H1 (cell line): Measurements from ENCODE around the gene SCYL1. TPM values are rescaled to one million over a fixed set of nuclear protein-coding genes. Genes with fewer than 3 reads are reported as not detected.

Experiments used
- CTCF ChIA-PET: fragments of 300-600 bp; sonication (Branson Sonifier 250); formaldehyde crosslinking; loops from one replicate; lab custom pipeline; 2021; ENCODE audit not compliant: partially characterized antibody; lab: Charles Lee
- POLR2A ChIA-PET: fragments of 300-600 bp; sonication (Branson Sonifier 250); formaldehyde crosslinking; loops from one replicate; lab custom pipeline; 2021; ENCODE audit warnings: inconsistent platforms; ENCODE audit not compliant: partially characterized antibody; lab: Charles Lee
- DNase-seq, 2 experiments: peaks; one replicate each; pipeline versions ENCODE4 v3.0.0 to v3.0.0-alpha.2; 2010 to 2022; ENCODE audit warnings: low spot score in 2 of 2, low read depth in 1 of 2, mixed read lengths in 1 of 2
- FAIRE-seq: peaks from 2 replicates; lab custom pipeline; 2011; peaks lifted over from hg19 to GRCh38; lab: Jason Lieb, UNC
- H2AFZ ChIP-seq: 2 replicates; pipeline ENCODE4 v1.8.1; 2012; ENCODE audit warnings: low read length, inconsistent platforms
- H2AK5ac ChIP-seq: 2 replicates; pipeline ENCODE4 v1.6.1; 2013; ENCODE audit warnings: low read depth, low read length
- H2BK120ac ChIP-seq: replicated peaks from 2 replicates; pipeline ENCODE3; 2013; ENCODE audit warnings: low read depth, low read length, inconsistent platforms
- H2BK12ac ChIP-seq: 2 replicates; pipeline ENCODE4 v1.6.1; 2013; ENCODE audit warnings: low read depth, low read length
- H2BK15ac ChIP-seq: 2 replicates; pipeline ENCODE4 v1.6.1; 2013; ENCODE audit warnings: low read length
- H2BK20ac ChIP-seq: 2 replicates; pipeline ENCODE4 v1.6.1; 2013; ENCODE audit warnings: low read length
- H2BK5ac ChIP-seq: 2 replicates; pipeline ENCODE4 v1.6.1; 2013; ENCODE audit warnings: low read depth, low read length
- H3K14ac ChIP-seq: 2 replicates; pipeline ENCODE4 v1.6.1; 2013; ENCODE audit warnings: inconsistent platforms; ENCODE audit not compliant: insufficient read length
- H3K18ac ChIP-seq: 2 replicates; pipeline ENCODE4 v1.6.1; 2013; ENCODE audit warnings: low read length; ENCODE audit errors: extremely low read depth
- H3K23ac ChIP-seq: 2 replicates; pipeline ENCODE4 v1.6.1; 2013; ENCODE audit warnings: inconsistent platforms; ENCODE audit not compliant: insufficient read length
- H3K23me2 ChIP-seq: 2 replicates; pipeline ENCODE4 v1.6.1; 2013; ENCODE audit warnings: low read depth, low read length
- H3K27ac ChIP-seq: 2 replicates; pipeline ENCODE4 v1.6.1; 2011; ENCODE audit warnings: low read depth, low read length, inconsistent platforms
- H3K27me3 ChIP-seq, 4 experiments: replicated peaks in 1 of 4; 1 replicate in 1 of 4; 2 replicates in 3 of 4; pipeline versions ENCODE4 v1.6.1 to v1.8.1; 2011 to 2013; ENCODE audit warnings: low read length in 3 of 4, mild to moderate bottlenecking in 3 of 4, inconsistent platforms in 2 of 4, mixed read lengths in 2 of 4, moderate library complexity in 1 of 4; ENCODE audit not compliant: control insufficient read depth in 3 of 4, insufficient read depth in 3 of 4; ENCODE audit errors: extremely low read depth in 1 of 4
- H3K36me3 ChIP-seq, 4 experiments: 2 replicates each; pipeline versions ENCODE4 v1.6.1 to v1.8.1; 2011 to 2013; ENCODE audit warnings: mild to moderate bottlenecking in 4 of 4, low read length in 3 of 4, moderate library complexity in 2 of 4, control low read depth in 1 of 4, inconsistent platforms in 1 of 4; ENCODE audit not compliant: insufficient read depth in 4 of 4, control insufficient read depth in 2 of 4
- H3K4ac ChIP-seq: replicated peaks from 2 replicates; pipeline ENCODE3; 2013; ENCODE audit warnings: low read length, low read depth, mixed read lengths, inconsistent platforms; ENCODE audit not compliant: insufficient read length
- H3K4me1 ChIP-seq, 4 experiments: replicated peaks in 1 of 4; 1 replicate in 1 of 4; 2 replicates in 3 of 4; pipeline versions ENCODE4 v1.6.1 to v1.8.1; 2011 to 2013; ENCODE audit warnings: low read length in 3 of 4, inconsistent platforms in 2 of 4, mixed read lengths in 1 of 4; ENCODE audit not compliant: insufficient read depth in 4 of 4, control insufficient read depth in 3 of 4
- H3K4me2 ChIP-seq, 2 experiments: 2 replicates each; pipeline versions ENCODE4 v1.6.1 to v1.8.1; 2011 to 2013; ENCODE audit warnings: low read depth in 2 of 2, low read length in 2 of 2, control low read depth in 1 of 2, inconsistent platforms in 1 of 2, mild to moderate bottlenecking in 1 of 2; ENCODE audit not compliant: insufficient read depth in 1 of 2
- H3K4me3 ChIP-seq, 4 experiments: fragments of 200-600, 300-600 bp in 1 of 4; sonication (generic), shearing (Covaris generic), sonication (Bioruptor Twin) in 1 of 4; 2 replicates each; pipeline versions ENCODE4 v1.5.1 to v1.8.1; 2011 to 2016; ENCODE audit warnings: low read length in 4 of 4, low read depth in 3 of 4, control low read depth in 2 of 4, inconsistent platforms in 2 of 4, mild to moderate bottlenecking in 2 of 4, mixed read lengths in 1 of 4, moderate library complexity in 1 of 4; ENCODE audit not compliant: insufficient read depth in 2 of 4; ENCODE audit errors: extremely low read depth in 1 of 4
- H3K56ac ChIP-seq: replicated peaks from 2 replicates; pipeline ENCODE3; 2013; ENCODE audit warnings: low read depth, mild to moderate bottlenecking, mixed read lengths, low read length, inconsistent platforms; ENCODE audit not compliant: insufficient read length
- H3K79me1 ChIP-seq: 2 replicates; pipeline ENCODE4 v1.6.1; 2013; ENCODE audit warnings: low read depth, low read length, control low read depth
- H3K79me2 ChIP-seq, 2 experiments: 2 replicates each; pipeline versions ENCODE4 v1.6.1 to v1.8.1; 2012 to 2013; ENCODE audit warnings: low read length in 2 of 2, mild to moderate bottlenecking in 2 of 2, inconsistent platforms in 1 of 2; ENCODE audit not compliant: insufficient read depth in 2 of 2, control insufficient read depth in 1 of 2
- H3K9ac ChIP-seq, 4 experiments: replicated peaks in 1 of 4; 1 replicate in 1 of 4; 2 replicates in 3 of 4; pipeline versions ENCODE4 v1.6.1 to v1.8.1; 2011 to 2013; ENCODE audit warnings: low read depth in 3 of 4, low read length in 3 of 4, control low read depth in 2 of 4, mild to moderate bottlenecking in 2 of 4, moderate library complexity in 2 of 4, inconsistent platforms in 1 of 4; ENCODE audit errors: extremely low read depth in 1 of 4
- H3K9me3 ChIP-seq, 2 experiments: 2 replicates each; pipeline versions ENCODE4 v1.6.1 to v1.8.1; 2012 to 2013; ENCODE audit warnings: mild to moderate bottlenecking in 2 of 2, moderate library complexity in 2 of 2, control low read depth in 1 of 2, inconsistent platforms in 1 of 2, low read depth in 1 of 2, low read length in 1 of 2, mixed read lengths in 1 of 2; ENCODE audit not compliant: insufficient read depth in 2 of 2
- H4K20me1 ChIP-seq, 2 experiments: replicated peaks in 1 of 2; 2 replicates each; pipeline versions ENCODE3 to v1.8.1; 2011 to 2013; ENCODE audit warnings: inconsistent platforms in 2 of 2, low read length in 2 of 2, mild to moderate bottlenecking in 1 of 2; ENCODE audit not compliant: insufficient read depth in 2 of 2, control insufficient read depth in 1 of 2
- H4K5ac ChIP-seq: 2 replicates; pipeline ENCODE4 v1.6.1; 2013; ENCODE audit warnings: low read length, low read depth, mixed read lengths, inconsistent platforms; ENCODE audit not compliant: insufficient read length
- H4K8ac ChIP-seq: 2 replicates; pipeline ENCODE4 v1.8.0; 2013; ENCODE audit warnings: mild to moderate bottlenecking, moderate library complexity, low read length, inconsistent platforms; ENCODE audit not compliant: insufficient read depth; ENCODE audit errors: extremely low read depth
- H4K91ac ChIP-seq: replicated peaks from 2 replicates; pipeline ENCODE3; 2013; ENCODE audit warnings: low read length, mixed read lengths, inconsistent platforms; ENCODE audit not compliant: insufficient read length
- ATF2 ChIP-seq: IDR thresholded peaks from 2 replicates; pipeline ENCODE4 v1.6.1; 2012; ENCODE audit warnings: low read length, inconsistent platforms
- BCL11A ChIP-seq, 2 experiments: IDR thresholded peaks; one replicate each; pipeline ENCODE4 v1.6.1; 2011; ENCODE audit warnings: low read depth in 2 of 2, low read length in 2 of 2, mild to moderate bottlenecking in 2 of 2
- CHD1 ChIP-seq: IDR thresholded peaks from 2 replicates; pipeline ENCODE4 v1.6.1; 2012; ENCODE audit warnings: low read depth, low read length, improper control_type of control experiment
- CREB1 ChIP-seq: IDR thresholded peaks from 2 replicates; pipeline ENCODE4 v1.6.1; 2012; ENCODE audit warnings: inconsistent platforms
- EZH2 ChIP-seq: fragments of 200-600 bp; sonication (generic); IDR thresholded peaks from 2 replicates; pipeline ENCODE4 v1.7.1; 2012; ENCODE audit warnings: low read depth, mild to moderate bottlenecking, moderate library complexity, low read length, inconsistent platforms; ENCODE audit not compliant: severe bottlenecking
- JUN ChIP-seq: IDR thresholded peaks from 2 replicates; pipeline ENCODE4 v1.6.1; 2011; ENCODE audit warnings: low read depth, mild to moderate bottlenecking, improper control_type of control experiment, low read length
- JUND ChIP-seq: IDR thresholded peaks from 2 replicates; pipeline ENCODE4 v1.6.1; 2011; ENCODE audit warnings: mild to moderate bottlenecking, improper control_type of control experiment, low read length
- RFX5 ChIP-seq: IDR thresholded peaks from 2 replicates; pipeline ENCODE4 v1.6.1; 2011; ENCODE audit warnings: low read depth, low read length, improper control_type of control experiment, borderline replicate concordance
- SUZ12 ChIP-seq: fragments of 200-600 bp; sonication (generic); IDR thresholded peaks from 2 replicates; pipeline ENCODE4 v1.6.1; 2012; ENCODE audit warnings: mild to moderate bottlenecking, inconsistent platforms, low read length, moderate library complexity, mixed read lengths
- TEAD4 ChIP-seq: IDR thresholded peaks from 2 replicates; pipeline ENCODE4 v1.6.1; 2012; ENCODE audit warnings: low read depth, low read length, inconsistent platforms, mixed read lengths
- USF2 ChIP-seq: IDR thresholded peaks from 2 replicates; pipeline ENCODE4 v1.6.1; 2011; ENCODE audit warnings: low read length, improper control_type of control experiment
- WGBS, 2 experiments: shearing (Covaris generic) in 1 of 2; methylation state at CpG; one replicate each; pipeline versions ENCODE4 v1.1.6 to v1.1.7; 2013 to 2015; ENCODE audit warnings: low lambda C conversion rate in 2 of 2, mixed read lengths in 2 of 2, inconsistent platforms in 1 of 2, low coverage in 1 of 2, missing lambda C conversion rate in 1 of 2; ENCODE audit not compliant: insufficient replicate concordance in 2 of 2, insufficient coverage in 1 of 2, insufficient read length in 1 of 2; ENCODE audit errors: extremely low coverage in 1 of 2, missing lambda C conversion rate in 1 of 2; 5-methylcytosine and 5-hydroxymethylcytosine counted together
- polyA plus RNA-seq, 7 experiments: library from polyadenylated mRNA; depleted of rRNA in 3 of 7; stranded (reverse) in 5 of 7; unstranded in 2 of 7; fragments of >200 nt in 5 of 7; fragments of 200-250 nt in 2 of 7; gene quantifications; 1 replicate in 5 of 7; 2 replicates in 1 of 7; 4 replicates in 1 of 7; pipeline versions ENCODE4 v1.2.1 to v1.2.3, GENCODE V29; 2011 to 2013; ENCODE audit warnings: missing spikeins in 2 of 7, mixed read lengths in 2 of 7
- total RNA-seq: library from RNA; stranded (reverse); fragmentation: NEBNext Ultra II Directional; extraction: Animal tissue kit (Norgen Biotek cat#: 25700); gene quantifications from 2 replicates; pipeline ENCODE4 v1.2.1, GENCODE V29; 2021

Gene SCYL1
- total and polyA plus RNA-seq, 2 of the 8 experiments (the other 6 are each of a cell fraction or from before 2014, with no cell fraction given): 59.8 to 77.7 TPM

GRCh38 chr11:65581928-65582327, 57.0 kb downstream of the SCYL1 start:
- H3K4ac ChIP-seq: no peak overlapping the region
- H2BK15ac ChIP-seq: no peak overlapping the region
- no peak overlapping the region for H2BK12ac ChIP-seq
- H3K27me3 ChIP-seq: peaks cover 20 to 60% (median 46%) of the 10 kb centered on the region in 4 experiments; a peak in 6 of 7 replicates
- H2AK5ac ChIP-seq: no peak overlapping the region
- no peak overlapping the region for H3K27ac ChIP-seq
- H2BK120ac ChIP-seq: no peak overlapping the region
- peaks cover 0 to 2% of the 10 kb centered on the region in 2 experiments for H4K20me1 ChIP-seq
- DNase-seq: no peak
- H3K18ac ChIP-seq: no peak overlapping the region
- H2BK20ac ChIP-seq: no peak overlapping the region
- no peak overlapping the region for H3K23ac ChIP-seq
- peaks cover 0 to 12% (median 4%) of the 10 kb centered on the region in 4 experiments; a peak in 5 of 7 replicates for H3K4me1 ChIP-seq
- no peaks in the 10 kb centered on the region for H3K79me1 ChIP-seq
- H2AFZ ChIP-seq: no peak overlapping the region
- FAIRE-seq: no peak
- H4K91ac ChIP-seq: no peak overlapping the region
- no peak overlapping the region; the same call in 1 of the 2 replicates for H4K8ac ChIP-seq
- H3K23me2 ChIP-seq: peaks cover 3% of the 10 kb centered on the region; the same call in 1 of the 2 replicates
- 83% methylated on average over 3 of the region's 3 CpGs; no CpG with 5 or more reads in 1 of the 2 experiments for WGBS, 2 experiments
- no peaks in the 10 kb centered on the region for H3K36me3 ChIP-seq
- H3K4me3 ChIP-seq: no peak overlapping the region
- no peak overlapping the region for H3K9ac ChIP-seq
- H3K9me3 ChIP-seq: no peaks in the 10 kb centered on the region
- H3K79me2 ChIP-seq: no peaks in the 10 kb centered on the region
- H3K14ac ChIP-seq: no peak overlapping the region
- CTCF ChIA-PET: interaction anchor here (1.0 to 14.5 kb wide), 4 partner anchors 7 to 21 kb away, joined by 3 to 162 read pairs (median 74); partner anchors contain the start of genes FAM89B, KCNK7 and ZNRD2
- no peak overlapping the region for H3K56ac ChIP-seq
- H3K4me2 ChIP-seq: no peak overlapping the region
- no peak overlapping the region for H2BK5ac ChIP-seq
- no peak overlapping the region for H4K5ac ChIP-seq
- POLR2A ChIA-PET: interaction anchor here (1.1 to 2.1 kb wide), 2 partner anchors 18 to 21 kb away, joined by 4 to 5 read pairs; no protein-coding TSS in a partner anchor
- no peak for TF ChIP-seq BCL11A (IDR thresholded peaks at IDR 0.05; ENCODE audit: low read depth in 2 of 2, low read length in 2 of 2)
- no peak for TF ChIP-seq CREB1
- TF ChIP-seq ATF2: no peak
- no peak for TF ChIP-seq USF2
- TF ChIP-seq JUND: no peak
- no peak for TF ChIP-seq CHD1
- TF ChIP-seq TEAD4: no peak
- no peak for TF ChIP-seq SUZ12
- no peak for TF ChIP-seq RFX5
- no peak for TF ChIP-seq EZH2
- no peak for TF ChIP-seq JUN
